Right lobe of liver (tissue), 6 donors: ENCODE data around the gene GORASP2. TPM values are rescaled to one million over a fixed set of nuclear protein-coding genes. Genes with fewer than 3 reads are reported as not detected.
A peak's percentile ranks its signal among the peaks of the same experiment; 100 is the strongest.

Source experiments
- ATAC-seq, 4 donors: fragments of 200-7000 bp; cut with Tn5 transposase; one replicate each; pipeline ENCODE4 v1.9.1; 2020; ENCODE audit warnings: mild to moderate bottlenecking in 4 of 4, moderate library complexity in 4 of 4
- DNase-seq, 3 donors: peaks; one replicate each; pipeline ENCODE4 v3.0.0-alpha.2; 2020
- H3K27ac ChIP-seq, 3 donors: fragments of 200-600 bp; one replicate each; pipeline ENCODE4 v1.8.0; 2022
- H3K27me3 ChIP-seq, 2 donors: fragments of 200-600 bp; one replicate each; pipeline ENCODE4 v1.8.0; 2022
- H3K36me3 ChIP-seq, 4 donors: fragments of 200-600 bp; sonication (generic) in 1 of 4; one replicate each; pipeline versions ENCODE4 v1.5.1 to v1.8.0; 2017 to 2022; ENCODE audit warnings: control low read depth in 1 of 4
- H3K4me1 ChIP-seq, 4 donors: fragments of 200-600 bp; sonication (generic) in 1 of 4; one replicate each; pipeline versions ENCODE4 v1.5.1 to v1.8.0; 2017 to 2022; ENCODE audit warnings: control low read depth in 1 of 4
- H3K4me3 ChIP-seq, 3 donors: fragments of 200-600 bp; one replicate each; pipeline ENCODE4 v1.8.0; 2022
- H3K9me3 ChIP-seq, 4 donors: fragments of 200-600 bp; sonication (generic) in 1 of 4; one replicate each; pipeline versions ENCODE4 v1.5.1 to v1.8.0; 2017 to 2022; ENCODE audit warnings: control low read depth in 1 of 4
- POLR2A ChIP-seq: fragments of 450-650 bp; IDR thresholded peaks from one replicate; pipeline ENCODE4 v1.6.1; 2017; ENCODE audit warnings: antibody characterized with exemption, mild to moderate bottlenecking
- WGBS: methylation state at CpG from one replicate; pipeline ENCODE4 v1.1.6; 2018; ENCODE audit warnings: low coverage, low lambda C conversion rate; ENCODE audit not compliant: insufficient coverage; ENCODE audit errors: missing lambda C conversion rate; 5-methylcytosine and 5-hydroxymethylcytosine counted together
- intact Hi-C, 2 donors: fragments of 100-400 bp; cut with DNase I; formaldehyde crosslinking; loops; one replicate each; pipeline versions ENCODE4 v1.11.2 to v1.14.1; 2022
- total RNA-seq, 6 experiments: library from RNA; depleted of rRNA in 2 of 6; stranded (reverse); fragments of >200 nt in 2 of 6; fragmentation: NEBNext Ultra II Directional in 3 of 6; extraction: Animal tissue kit (Norgen Biotek cat#: 25700) in 3 of 6; gene quantifications; one replicate each; pipeline versions ENCODE4 v1.1.0 to v1.2.4, GENCODE V29; 2016 to 2023
- TF ChIP-seq, protein P1 (sequence below), 4 donors: fragments of 200-600 bp in 3 of 4; fragments of 450-650 bp in 1 of 4; IDR thresholded peaks; one replicate each; pipeline versions ENCODE4 v1.5.1 to v1.8.0; 2016 to 2022; ENCODE audit warnings: antibody characterized with exemption in 4 of 4, mild to moderate bottlenecking in 2 of 4
- donor health status: DM: no; HTN: yes; CAD: no.
- donor health status: DM: no; HTN: no; CAD: no.
- donor health status: DM: no; HTN: no; CAD: no.
- donor health status: DM: no; HTN: yes; CAD: no.
- donor health status: DM: no; HTN: yes; CAD: no.

The GORASP2 gene
- total RNA-seq, 6 experiments from 2014 or later = 32.8 to 47.6 (median 37.6) TPM

DNA sequence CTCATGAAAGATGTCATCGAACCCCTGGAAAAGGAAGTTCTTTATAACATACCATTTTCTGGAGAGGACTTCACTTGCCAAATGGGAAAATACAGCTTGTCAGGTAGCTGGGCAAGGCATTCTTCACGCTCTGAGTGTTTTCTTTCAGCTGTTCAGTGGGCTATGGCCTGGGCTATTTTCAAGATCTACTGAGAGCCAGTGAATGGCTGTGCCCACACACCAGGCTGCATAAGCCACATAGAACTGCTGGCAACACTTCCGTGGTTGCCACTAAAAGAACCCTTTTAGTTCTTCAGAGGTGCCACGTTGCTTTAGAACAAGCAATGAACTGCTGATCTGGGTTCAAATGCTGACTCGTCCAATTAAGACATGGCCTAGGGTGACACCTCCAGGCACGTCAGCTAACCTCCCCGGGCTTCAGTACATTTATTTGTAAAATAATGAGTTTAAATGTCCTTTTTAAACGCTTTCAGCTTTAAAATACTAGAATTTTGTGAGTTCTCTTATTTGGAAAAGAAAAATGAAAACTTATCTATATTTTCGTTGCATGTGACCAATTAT lies 36.6 kb upstream of the GORASP2 start:
- Histone ChIP-seq H3K4me1 (peaks cover 0 to 12% (median 2%) of the 10 kb centered on the region in 4 donors), H3K27ac (no peak overlapping the region), H3K4me3 (no peak overlapping the region), H3K9me3 (no peaks in the 10 kb centered on the region), H3K27me3 (no peaks in the 10 kb centered on the region), H3K36me3 (no peaks in the 10 kb centered on the region)
- DNase-seq = no peak
- TF ChIP-seq POLR2A = no peak
- TF ChIP-seq, protein P1, sequence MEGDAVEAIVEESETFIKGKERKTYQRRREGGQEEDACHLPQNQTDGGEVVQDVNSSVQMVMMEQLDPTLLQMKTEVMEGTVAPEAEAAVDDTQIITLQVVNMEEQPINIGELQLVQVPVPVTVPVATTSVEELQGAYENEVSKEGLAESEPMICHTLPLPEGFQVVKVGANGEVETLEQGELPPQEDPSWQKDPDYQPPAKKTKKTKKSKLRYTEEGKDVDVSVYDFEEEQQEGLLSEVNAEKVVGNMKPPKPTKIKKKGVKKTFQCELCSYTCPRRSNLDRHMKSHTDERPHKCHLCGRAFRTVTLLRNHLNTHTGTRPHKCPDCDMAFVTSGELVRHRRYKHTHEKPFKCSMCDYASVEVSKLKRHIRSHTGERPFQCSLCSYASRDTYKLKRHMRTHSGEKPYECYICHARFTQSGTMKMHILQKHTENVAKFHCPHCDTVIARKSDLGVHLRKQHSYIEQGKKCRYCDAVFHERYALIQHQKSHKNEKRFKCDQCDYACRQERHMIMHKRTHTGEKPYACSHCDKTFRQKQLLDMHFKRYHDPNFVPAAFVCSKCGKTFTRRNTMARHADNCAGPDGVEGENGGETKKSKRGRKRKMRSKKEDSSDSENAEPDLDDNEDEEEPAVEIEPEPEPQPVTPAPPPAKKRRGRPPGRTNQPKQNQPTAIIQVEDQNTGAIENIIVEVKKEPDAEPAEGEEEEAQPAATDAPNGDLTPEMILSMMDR (IDR thresholded peaks at IDR 0.05) = no peak
- intact Hi-C loops = no loop called here
- 88% methylated on average over 7 of the region's 9 CpGs for WGBS
- ATAC-seq = no peak

DNA sequence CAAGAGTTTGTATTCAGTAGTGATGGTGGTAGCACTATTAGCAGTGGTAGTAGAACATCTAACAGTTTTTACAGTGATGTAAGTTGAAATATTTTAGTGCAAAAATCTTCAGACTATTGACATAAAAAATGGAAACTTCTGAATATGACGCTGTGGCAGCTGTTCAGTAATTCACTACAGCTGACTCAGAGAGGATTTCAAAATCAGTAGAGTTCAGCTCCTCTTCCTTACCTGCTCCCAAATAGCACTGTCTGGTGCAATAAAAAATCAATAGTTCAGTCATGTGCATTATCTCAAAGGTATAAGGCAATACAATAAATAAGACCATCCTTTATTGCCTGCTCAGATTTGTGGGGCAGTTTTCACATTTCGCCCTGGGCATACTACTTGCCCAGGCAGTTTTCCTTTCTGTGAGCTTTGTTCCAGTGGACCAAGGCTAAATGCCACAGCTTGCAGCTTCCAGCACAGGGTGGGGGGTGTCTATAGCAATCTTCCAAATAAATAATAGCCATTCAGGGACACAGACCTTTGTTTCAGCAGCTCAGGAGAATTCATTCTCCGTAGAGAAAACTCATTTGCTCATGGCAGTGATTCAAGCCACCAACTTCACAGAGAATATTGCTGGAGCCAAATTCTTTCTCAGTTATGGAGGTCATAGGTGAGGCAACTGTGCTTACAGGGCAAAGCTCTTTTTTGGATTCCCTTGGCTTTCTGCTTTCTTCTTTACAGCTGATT lies 33.9 kb upstream of the GORASP2 start:
- Histone ChIP-seq H3K9me3 (no peaks in the 10 kb centered on the region), H3K4me3 (no peak overlapping the region), H3K4me1 (peaks cover 0 to 12% (median 2%) of the 10 kb centered on the region in 4 donors), H3K27ac (peak overlapping the region in 1 of 3 donors; percentile 18), H3K36me3 (no peaks in the 10 kb centered on the region), H3K27me3 (no peaks in the 10 kb centered on the region)
- ATAC-seq (peak; percentile 89 to 97 (median 92)), DNase-seq (no peak)
- no peak for TF ChIP-seq POLR2A
- TF ChIP-seq, protein P1 (IDR thresholded peaks at IDR 0.05) = no peak
- intact Hi-C loops = no loop called here
- 45% methylated on average over 3 of the region's 3 CpGs for WGBS

DNA sequence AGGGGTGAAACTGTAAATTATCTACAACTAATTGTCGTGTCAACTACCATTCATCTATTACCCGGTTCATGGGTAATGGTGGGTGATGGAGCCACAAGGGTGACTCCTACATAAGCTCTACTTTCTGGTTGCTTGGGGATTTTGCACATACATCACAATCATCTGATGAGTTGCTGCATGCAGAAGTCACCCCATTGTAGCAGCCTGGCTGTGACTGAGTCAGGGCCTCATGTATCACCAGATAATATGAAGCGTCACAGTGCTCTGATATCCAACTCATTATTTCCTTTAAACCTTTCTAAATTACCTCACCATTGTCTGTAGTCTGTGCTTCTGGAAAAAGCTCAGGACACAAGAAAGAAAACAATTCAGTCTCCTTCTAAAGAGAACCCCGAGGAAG lies 32.4 kb upstream of the GORASP2 start:
- Histone ChIP-seq H3K4me3 (no peak overlapping the region), H3K4me1 (peaks cover 0 to 12% (median 2%) of the 10 kb centered on the region in 4 donors), H3K9me3 (no peaks in the 10 kb centered on the region), H3K27me3 (no peaks in the 10 kb centered on the region), H3K36me3 (no peaks in the 10 kb centered on the region), H3K27ac (no peak overlapping the region)
- WGBS = 75% methylated on average over 4 of the region's 4 CpGs
- DNase-seq (no peak), ATAC-seq (no peak)
- intact Hi-C loops = no loop called here
- TF ChIP-seq, protein P1 (IDR thresholded peaks at IDR 0.05) = no peak
- TF ChIP-seq POLR2A = no peak

DNA sequence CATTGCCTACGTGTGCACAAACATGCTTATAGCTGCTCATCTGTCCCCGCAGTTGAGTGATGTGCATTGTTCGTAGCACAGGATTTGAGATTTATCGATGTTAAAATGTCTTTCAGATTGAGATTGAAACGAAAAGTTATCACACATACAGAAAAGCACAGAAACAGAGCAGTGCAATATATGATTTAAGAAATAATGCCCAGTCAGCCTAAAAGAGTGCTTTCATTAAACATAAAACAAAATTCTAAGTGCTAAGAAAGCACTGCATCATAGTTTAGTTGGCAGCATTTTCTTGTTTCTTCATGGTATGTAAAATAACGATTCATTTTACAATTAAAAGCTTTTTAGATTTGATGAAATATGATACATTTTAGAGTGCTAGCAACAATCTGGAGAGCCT lies 31.9 kb upstream of the GORASP2 start:
- ATAC-seq = no peak
- no peaks in the 10 kb centered on the region for H3K36me3 ChIP-seq
- no peaks in the 10 kb centered on the region for H3K9me3 ChIP-seq
- no peak overlapping the region for H3K4me3 ChIP-seq
- no peaks in the 10 kb centered on the region for H3K27me3 ChIP-seq
- no peak overlapping the region for H3K27ac ChIP-seq
- intact Hi-C loops = no loop called here
- peaks cover 0 to 12% (median 2%) of the 10 kb centered on the region in 4 donors for H3K4me1 ChIP-seq
- DNase-seq = no peak
- 74% methylated on average over 6 of the region's 6 CpGs for WGBS
- TF ChIP-seq, protein P1 (IDR thresholded peaks at IDR 0.05) = no peak
- TF ChIP-seq POLR2A = no peak
